Esophagus muscularis mucosa (tissue), 4 donors: ENCODE results near the gene FUT9.

Experiments
- EP300 ChIP-seq: sonication (generic); formaldehyde crosslinking; IDR thresholded peaks from one replicate; pipeline ENCODE4 v1.6.1; 2017; ENCODE audit warnings: antibody characterized with exemption
- POLR2A ChIP-seq: fragments of 450-650 bp; IDR thresholded peaks from one replicate; pipeline ENCODE4 v1.6.1; 2017; ENCODE audit warnings: antibody characterized with exemption, moderate library complexity, mild to moderate bottlenecking, low read depth
- POLR2AphosphoS5 ChIP-seq, 2 donors: sonication (generic); formaldehyde crosslinking; IDR thresholded peaks; one replicate each; pipeline ENCODE4 v1.6.1; 2017; ENCODE audit warnings: antibody characterized with exemption in 2 of 2
- TF ChIP-seq, protein P1 (sequence below), 3 experiments: fragments of 200-600 bp in 2 of 3; fragments of 450-650 bp in 1 of 3; sonication (generic) in 2 of 3; IDR thresholded peaks; one replicate each; pipeline ENCODE4 v1.5.1; 2017 to 2019; ENCODE audit warnings: antibody characterized with exemption in 3 of 3, mild to moderate bottlenecking in 2 of 3, moderate library complexity in 1 of 3

DNA sequence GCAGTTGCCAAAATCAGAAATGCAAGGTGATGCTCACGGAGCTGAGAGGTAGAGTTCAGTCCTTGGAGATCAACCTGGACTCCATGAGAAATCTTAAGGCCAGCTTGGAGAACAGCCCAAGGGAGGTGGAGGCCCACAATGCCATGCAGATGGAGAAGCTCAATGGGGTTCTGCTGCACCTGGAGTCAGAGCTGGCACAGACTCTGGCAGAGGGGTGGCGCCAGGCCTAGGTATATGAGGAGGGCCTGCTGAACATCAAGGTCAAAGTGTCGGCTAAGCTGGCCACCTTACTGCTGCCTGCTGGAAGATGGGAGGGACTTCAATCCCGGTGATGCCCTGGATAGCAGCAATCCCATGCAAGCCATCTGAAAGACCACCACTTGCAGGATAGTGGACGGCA lies 23.9 kb upstream of the FUT9 start:
- TF ChIP-seq EP300, result no peak
- TF ChIP-seq, protein P1, sequence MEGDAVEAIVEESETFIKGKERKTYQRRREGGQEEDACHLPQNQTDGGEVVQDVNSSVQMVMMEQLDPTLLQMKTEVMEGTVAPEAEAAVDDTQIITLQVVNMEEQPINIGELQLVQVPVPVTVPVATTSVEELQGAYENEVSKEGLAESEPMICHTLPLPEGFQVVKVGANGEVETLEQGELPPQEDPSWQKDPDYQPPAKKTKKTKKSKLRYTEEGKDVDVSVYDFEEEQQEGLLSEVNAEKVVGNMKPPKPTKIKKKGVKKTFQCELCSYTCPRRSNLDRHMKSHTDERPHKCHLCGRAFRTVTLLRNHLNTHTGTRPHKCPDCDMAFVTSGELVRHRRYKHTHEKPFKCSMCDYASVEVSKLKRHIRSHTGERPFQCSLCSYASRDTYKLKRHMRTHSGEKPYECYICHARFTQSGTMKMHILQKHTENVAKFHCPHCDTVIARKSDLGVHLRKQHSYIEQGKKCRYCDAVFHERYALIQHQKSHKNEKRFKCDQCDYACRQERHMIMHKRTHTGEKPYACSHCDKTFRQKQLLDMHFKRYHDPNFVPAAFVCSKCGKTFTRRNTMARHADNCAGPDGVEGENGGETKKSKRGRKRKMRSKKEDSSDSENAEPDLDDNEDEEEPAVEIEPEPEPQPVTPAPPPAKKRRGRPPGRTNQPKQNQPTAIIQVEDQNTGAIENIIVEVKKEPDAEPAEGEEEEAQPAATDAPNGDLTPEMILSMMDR (IDR thresholded peaks at IDR 0.05), result no peak
- no peak for TF ChIP-seq POLR2AphosphoS5 (IDR thresholded peaks at IDR 0.05)
- TF ChIP-seq POLR2A, result no peak
